Left renal cortex interstitium (tissue), 4 donors: ENCODE data around the gene CD274. TPM values are rescaled to one million over a fixed set of nuclear protein-coding genes. Genes with fewer than 3 reads are reported as not detected.
"Not testable (repeated sequence)": the region's sequence is repeated elsewhere in the genome, so short reads cannot be mapped to it uniquely, and the experiment has no call there.

Experiments used
- DNase-seq, 4 donors: peaks; one replicate each; pipeline ENCODE4 v3.0.0-alpha.2; 2013; ENCODE audit warnings: low read depth in 4 of 4, low spot score in 2 of 4, missing footprints in 1 of 4
- polyA plus RNA-seq, 4 donors: library from polyadenylated mRNA; unstranded; fragments of 120-200 nt; gene quantifications; one replicate each; pipeline ENCODE4 v1.2.1, GENCODE V29; 2013; ENCODE audit not compliant: insufficient read length in 4 of 4

CD274 gene
- polyA plus RNA-seq, 4 donors: 0.62 to 1.5 (median 0.70) TPM

- no peak for DNase-seq
Observed at GRCh38 chr9:5460157-5460556, 9.8 kb downstream of the CD274 start.

DNA sequence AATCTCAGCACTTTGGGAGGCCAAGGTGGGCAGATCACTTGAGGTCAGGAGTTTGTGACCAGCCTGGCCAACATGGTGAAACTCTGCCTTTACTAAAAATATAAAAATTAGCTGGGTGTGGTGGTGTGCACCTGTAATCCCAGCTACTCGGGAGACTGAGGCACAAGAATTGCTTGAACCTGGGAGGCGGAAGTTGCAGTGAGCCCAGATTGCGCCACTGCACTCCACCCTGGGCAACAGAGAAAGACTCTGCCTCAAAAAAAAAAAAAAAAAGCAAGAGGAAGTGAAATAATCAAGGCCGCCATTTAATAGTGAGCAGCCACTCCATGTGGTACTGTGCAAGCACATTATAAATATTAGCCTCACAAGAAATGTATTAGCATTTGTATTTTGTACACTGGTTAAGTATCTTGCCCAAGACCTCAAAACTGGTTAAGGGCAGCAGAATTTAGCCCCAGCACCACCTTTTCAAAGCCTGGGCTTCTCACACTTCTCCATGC, 14.5 kb downstream of the CD274 start:
- not testable (repeated sequence) for DNase-seq

- no peak for DNase-seq
Observed at GRCh38 chr9:5466005-5466404, 15.7 kb downstream of the CD274 start.

GRCh38 chr9:5466766-5467165, 16.4 kb downstream of the CD274 start:
- no peak for DNase-seq

GRCh38 chr9:5468850-5469249, 18.5 kb downstream of the CD274 start:
- DNase-seq: no peak

GRCh38 chr9:5470122-5470521, 19.8 kb downstream of the CD274 start:
- DNase-seq: no peak

DNA sequence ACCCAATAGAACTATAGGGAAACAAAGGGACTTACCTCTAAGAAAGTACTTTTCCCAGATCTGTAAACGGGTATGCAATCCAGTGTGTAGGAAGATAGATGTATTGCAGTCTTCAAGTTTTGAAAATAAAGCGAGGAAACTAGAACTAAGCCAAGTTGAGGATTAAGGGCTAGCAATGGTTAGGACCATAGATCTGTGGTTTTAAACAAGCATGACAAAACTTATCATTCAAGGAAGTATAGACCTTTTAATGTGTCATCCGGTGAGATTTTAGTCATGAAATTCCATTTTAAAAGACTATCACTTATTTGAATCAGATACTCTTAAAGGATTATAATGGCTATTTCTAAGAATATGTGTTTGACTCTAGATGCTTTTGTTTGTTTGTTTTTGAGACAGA, 20.5 kb downstream of the CD274 start:
- no peak for DNase-seq

DNA sequence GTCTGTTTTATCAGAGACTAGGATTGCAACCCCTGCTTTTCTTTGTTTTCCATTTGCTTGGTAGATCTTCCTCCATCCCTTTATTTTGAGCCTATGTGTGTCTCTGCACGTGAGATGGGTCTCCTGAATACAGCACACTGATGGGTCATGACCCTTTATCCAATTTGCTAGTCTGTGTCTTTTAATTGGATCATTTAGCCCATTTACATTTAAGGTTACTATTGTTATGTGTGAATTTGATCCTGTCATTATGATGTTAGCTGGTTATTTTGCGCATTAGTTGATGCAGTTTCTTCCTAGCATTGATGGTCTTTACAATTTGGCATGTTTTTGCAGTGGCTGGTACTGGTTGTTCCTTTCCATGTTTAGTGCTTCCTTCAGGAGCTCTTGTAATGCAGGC, 25.3 kb downstream of the CD274 start:
- DNase-seq: not testable (repeated sequence)

DNA sequence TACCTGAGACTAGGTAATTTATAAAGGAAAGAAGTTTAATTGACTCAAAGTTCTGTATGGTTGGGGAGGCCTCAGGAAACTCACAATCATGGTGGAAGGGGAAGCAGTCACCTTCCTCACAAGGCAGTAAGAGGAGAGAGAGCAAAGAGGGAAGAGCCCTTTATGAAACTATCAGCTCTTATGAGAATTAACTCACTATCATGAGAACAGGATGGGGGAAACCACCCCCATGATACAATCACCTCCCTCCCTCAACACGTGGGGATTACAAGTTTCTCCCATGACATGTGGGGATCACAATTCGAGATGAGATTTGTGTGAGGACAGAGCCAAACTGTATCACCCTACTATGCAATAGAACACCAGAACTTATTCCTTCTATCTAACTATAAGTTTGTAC, 27.9 kb downstream of the CD274 start:
- DNase-seq: no peak

DNA sequence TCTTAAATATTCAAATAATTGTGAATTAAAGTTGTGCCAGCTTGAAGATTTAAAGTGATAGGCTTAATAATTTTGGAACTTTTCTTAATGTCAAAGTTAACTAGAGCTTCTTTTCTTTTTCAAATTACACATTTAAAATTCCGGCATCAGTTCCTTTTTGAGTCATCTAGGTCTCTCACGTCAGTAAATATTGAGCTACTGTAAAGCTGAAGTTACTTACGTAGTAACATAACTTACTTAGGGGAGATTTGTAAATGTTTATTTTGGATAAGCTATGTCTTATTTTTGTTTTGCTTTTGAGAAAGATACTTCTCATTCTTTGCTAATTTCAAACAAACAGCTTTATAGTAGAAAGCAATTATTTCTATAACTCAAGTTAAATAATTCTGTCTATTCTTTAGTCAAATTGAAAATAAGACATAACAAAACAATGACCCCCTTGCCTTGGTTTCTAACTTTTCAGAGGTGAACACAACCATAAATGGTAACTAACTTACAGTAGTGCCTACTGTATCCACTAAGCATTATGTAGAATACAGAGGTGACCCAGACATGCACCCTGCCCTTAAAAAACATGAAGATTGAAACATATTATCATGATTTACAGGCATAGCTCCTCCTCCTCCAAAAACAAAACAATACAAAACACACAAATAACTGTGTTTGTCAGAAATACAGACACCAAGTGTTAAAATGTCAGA, 29.8 kb downstream of the CD274 start:
- DNase-seq: no peak

- no peak for DNase-seq
Observed at GRCh38 chr9:5480919-5481318, 30.6 kb downstream of the CD274 start.

DNA sequence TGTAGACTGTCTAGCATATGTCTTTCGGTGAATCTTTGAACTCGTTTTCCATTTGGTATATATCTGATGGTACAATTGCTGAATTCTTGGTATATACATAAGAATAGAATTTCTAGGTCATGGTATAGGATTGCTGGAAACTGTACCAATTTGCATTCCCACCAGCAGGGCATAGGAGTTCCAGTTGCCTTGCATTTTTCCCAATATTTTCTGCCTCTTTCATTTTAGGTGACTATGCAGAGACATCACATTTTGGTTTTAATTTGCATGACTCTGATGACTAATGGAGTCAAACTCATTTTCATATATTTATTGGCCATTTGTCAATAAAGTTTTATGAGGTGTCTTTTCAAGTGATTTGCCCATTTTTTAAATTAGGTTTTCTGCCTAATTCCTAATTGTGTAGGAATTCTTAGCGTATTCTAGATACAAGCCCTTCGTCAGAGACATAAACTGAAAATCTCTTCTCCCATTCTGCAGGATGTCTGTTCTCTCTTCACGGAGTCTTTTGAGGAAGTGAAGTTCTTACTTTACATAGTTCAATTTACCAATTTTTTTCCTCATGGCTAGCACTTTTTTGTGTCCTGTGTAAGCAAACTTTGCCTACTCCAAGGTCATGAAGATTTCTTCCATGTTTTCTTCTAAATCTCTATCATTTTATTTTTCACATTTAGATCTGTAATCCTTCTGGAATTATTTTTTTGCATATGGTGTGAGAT, 31.1 kb downstream of the CD274 start:
- no peak for DNase-seq

DNA sequence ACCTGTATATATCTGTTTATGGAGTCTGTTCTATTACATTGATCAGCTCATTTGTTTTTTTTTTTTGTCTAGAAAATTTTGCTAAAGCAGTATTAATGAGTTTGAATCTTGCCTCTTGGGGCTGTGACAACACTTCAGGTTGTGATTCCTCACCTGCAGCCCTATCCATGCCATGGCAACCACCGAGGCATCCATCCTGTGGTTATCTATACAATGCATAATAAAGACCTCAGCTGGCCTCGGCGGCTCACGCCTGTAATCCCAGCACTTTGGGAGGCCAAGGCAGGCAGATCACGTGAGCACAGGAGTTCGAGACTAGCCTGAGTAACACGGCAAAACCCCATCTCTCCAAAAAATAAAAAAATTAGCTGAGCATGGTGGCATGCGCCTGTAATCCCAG, 31.9 kb downstream of the CD274 start:
- DNase-seq: no peak

DNA sequence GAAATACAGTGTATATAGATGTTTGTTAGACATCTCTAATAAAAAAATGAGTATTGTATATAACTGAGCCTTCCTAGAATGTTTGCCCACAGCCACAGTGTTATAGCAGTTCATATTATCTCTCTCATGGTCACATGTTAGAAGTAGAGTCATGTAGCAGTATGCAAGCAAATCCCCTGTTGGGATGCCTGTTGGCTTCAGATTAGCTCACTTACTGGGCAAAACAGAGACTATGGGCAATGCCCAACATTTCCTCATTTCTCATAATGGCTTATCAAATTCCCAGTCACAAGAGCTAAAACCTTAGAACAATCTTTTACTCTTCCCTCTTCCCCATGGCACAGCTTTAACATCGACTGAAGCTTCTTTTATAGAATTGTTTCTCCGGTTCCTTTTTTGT, 33.0 kb downstream of the CD274 start:
- DNase-seq: no peak

DNA sequence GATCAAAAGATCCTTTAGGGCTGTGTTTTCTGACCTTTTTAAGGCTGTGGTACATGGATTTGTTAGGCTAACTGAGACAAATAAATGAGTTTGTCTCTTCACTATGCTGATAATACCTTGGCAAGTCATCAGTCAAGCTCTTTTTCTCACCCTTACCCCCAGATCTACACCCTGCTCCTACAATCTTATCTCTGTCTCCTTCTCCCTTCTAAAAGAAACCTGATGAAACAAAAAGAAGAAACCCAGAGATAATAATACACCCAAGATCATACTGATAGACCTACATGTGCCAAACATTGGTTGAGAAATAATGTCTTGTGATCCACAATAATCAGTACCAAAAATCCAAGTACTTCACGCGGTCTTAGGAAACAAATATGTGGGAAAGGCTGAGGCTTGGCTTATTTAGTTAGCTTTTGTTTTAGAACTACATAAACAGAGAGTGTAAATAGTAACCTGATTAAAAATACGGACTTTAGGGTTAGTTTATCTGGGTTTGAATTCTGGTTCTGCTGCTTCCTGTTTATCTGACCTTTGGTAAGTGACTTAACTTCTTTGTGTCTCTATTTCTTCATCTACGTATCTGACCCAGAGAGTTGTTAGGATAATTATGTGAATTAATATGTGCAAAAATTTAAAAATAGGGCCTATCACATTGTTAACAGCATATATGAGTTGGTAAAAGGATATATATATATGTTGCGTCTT, 35.2 kb downstream of the CD274 start:
- no peak for DNase-seq

DNA sequence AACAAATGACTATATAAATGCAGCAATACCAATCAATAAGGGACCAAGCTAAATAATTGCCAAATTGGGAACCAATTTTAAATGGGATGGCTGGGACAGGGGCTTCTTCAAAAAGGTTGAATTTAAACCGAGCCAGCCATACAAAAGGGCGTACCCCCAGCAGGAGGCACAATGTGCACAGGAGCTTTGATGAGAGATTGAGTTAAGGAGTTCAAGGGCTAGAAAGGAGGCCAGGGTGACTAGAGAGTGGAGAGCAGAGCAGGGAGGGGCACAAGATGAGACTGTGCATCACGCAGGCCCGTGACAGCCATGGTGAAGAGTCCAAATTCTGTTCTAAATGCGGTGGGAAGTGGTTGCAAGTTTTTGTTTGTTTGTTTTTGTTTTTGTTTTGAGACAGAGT, 36.6 kb downstream of the CD274 start:
- no peak for DNase-seq

DNA sequence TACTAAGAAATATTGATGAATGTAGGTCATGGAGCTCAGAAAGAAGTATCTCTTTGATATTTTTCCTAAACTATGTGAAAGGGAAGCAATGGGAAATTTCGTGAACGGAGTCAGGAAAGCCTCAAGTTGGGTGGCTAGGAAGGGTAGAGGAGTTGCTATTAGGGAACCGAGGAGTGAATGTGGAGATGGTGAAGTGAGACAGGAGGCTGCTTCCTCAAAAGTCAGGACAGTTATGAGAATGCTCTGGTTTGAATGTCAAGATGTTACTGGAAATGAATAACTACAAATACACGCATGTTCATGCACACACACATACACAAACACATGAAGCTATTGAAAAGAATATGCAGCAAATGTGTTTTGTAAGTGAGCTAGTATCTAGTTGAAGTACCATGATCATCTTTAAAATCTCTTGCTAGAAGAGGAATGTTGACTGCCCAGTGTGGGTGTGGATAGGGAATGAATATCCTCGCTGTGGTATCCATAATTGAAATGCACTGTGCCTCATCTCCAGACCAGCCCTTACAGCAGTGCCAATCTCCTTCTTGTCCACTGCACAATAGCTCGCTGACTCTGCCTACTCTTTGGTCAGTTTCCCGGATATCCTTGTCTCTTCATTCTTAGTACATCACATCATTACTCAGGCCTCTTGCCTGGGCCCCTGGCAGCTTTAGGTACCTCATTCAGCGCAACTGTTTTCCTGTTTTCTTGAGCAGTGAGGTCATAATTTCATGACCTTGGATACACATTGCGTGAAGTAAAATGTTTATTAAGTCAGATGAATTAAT, 38.1 kb downstream of the CD274 start:
- no peak for DNase-seq

- DNase-seq: no peak
Observed at GRCh38 chr9:5489630-5490490, 39.5 kb downstream of the CD274 start.

DNA sequence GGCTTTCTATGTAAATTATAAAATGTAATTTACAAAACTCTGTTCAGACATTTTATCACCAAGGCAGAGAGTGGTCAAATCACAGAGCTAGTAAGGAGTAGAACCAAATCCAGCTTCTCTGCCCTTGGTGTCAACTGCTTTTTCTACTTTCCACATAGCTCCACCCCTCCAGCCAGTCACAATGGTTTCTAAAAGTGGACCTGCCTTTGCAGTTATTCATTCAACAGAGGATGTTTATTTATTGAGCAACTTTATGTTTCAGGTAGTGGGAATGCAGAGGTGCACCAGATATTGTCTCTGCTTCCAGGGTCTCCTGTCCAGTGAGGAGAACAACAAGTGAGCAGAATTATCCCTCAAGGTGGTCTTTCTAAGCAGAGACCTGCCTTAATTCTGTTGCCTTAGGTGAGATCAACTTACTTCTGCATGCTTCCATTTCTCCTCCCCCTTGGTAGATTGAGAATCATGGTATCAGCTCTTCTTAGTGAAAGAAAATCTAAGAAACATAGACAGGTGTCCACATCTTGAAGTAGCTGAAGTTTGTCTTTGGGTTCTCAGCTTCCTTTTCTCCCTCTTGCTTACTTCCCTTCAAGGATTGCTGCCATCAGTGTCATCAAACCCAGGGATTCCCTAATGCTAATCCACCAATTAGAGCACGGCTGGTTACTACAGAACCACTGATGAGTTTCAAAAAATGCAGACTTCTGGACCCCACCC, 42.8 kb downstream of the CD274 start:
- no peak for DNase-seq
